K562 (cell line): ENCODE results near the gene STEAP3. TPM values are rescaled to one million over a fixed set of nuclear protein-coding genes. Genes with fewer than 3 reads are reported as not detected.

ENCODE experiments used
- ATAC-seq: fragments of 200-7000 bp; cut with Tn5 transposase; 3 replicates; pipeline ENCODE4 v1.9.1; 2020; ENCODE audit warnings: moderate library complexity
- BruUV-seq: library from RNA; stranded (reverse); fragments of 400-500 nt; replicated peaks from 2 replicates; lab custom pipeline; 2021; lab: Mats Ljungman, UMichigan
- CTCF ChIA-PET: fragments of 300-600 bp; formaldehyde crosslinking; extraction: SDS; loops from one replicate; lab custom pipeline; 2021; ENCODE audit warnings: low intra/inter-chr PET ratio; lab: Yijun Ruan, JAX
- POLR2A ChIA-PET: fragments of 300-600, 350-650 bp; sonication (Branson Sonifier 250); formaldehyde crosslinking; extraction: SDS; loops from one replicate; lab custom pipeline; 2021; ENCODE audit warnings: antibody characterized with exemption, inconsistent platforms; lab: Yijun Ruan, JAX
- DNase-seq, 4 experiments: peaks; one replicate each; pipeline versions ENCODE4 v3.0.0 to v3.0.0-alpha.2; 2011 to 2018; ENCODE audit warnings: low spot score in 3 of 4, mixed read lengths in 3 of 4; ENCODE audit errors: extremely low read depth in 1 of 4
- FAIRE-seq: peaks from 2 replicates; lab custom pipeline; 2011; peaks lifted over from hg19 to GRCh38; lab: Jason Lieb, UNC
- H2AFZ ChIP-seq: 2 replicates; pipeline ENCODE4 v1.6.0; 2011; ENCODE audit warnings: low read depth, low read length, control low read depth, inconsistent platforms
- H3K27ac ChIP-seq: fragments of 200-600 bp; 3 replicates; pipeline ENCODE4 v1.8.0; 2011; ENCODE audit warnings: low read depth, mild to moderate bottlenecking, control low read depth, inconsistent platforms, low read length, moderate library complexity, mixed read lengths; ENCODE audit errors: extremely low read depth
- H3K27me3 ChIP-seq, 2 experiments: fragments of 300-600 bp in 1 of 2; 2 replicates in 1 of 2; 3 replicates in 1 of 2; pipeline versions ENCODE4 v1.6.0 to v1.8.0; 2011; ENCODE audit warnings: inconsistent platforms in 2 of 2, low read length in 2 of 2, mild to moderate bottlenecking in 1 of 2, mixed read lengths in 1 of 2, moderate library complexity in 1 of 2; ENCODE audit not compliant: control insufficient read depth in 2 of 2, insufficient read depth in 2 of 2
- H3K36me3 ChIP-seq: fragments of 300-600 bp; 3 replicates; pipeline ENCODE4 v1.8.0; 2011; ENCODE audit warnings: mild to moderate bottlenecking, low read length, inconsistent platforms; ENCODE audit not compliant: control insufficient read depth, insufficient read depth
- H3K4me1 ChIP-seq, 2 experiments: fragments of 200-600 bp in 1 of 2; replicated peaks in 1 of 2; 2 replicates in 1 of 2; 3 replicates in 1 of 2; pipeline versions ENCODE4 v1.5.1 to v1.8.0; 2011; ENCODE audit warnings: inconsistent platforms in 2 of 2, low read length in 2 of 2, mild to moderate bottlenecking in 1 of 2, mixed read lengths in 1 of 2, moderate library complexity in 1 of 2; ENCODE audit not compliant: control insufficient read depth in 2 of 2, insufficient read depth in 2 of 2
- H3K4me2 ChIP-seq: 2 replicates; pipeline ENCODE4 v1.6.1; 2011; ENCODE audit warnings: low read length, control low read depth, inconsistent platforms, mixed read lengths; ENCODE audit not compliant: insufficient read depth
- H3K4me3 ChIP-seq: fragments of 200-600 bp; sonication (generic), shearing (Covaris generic); 2 replicates; pipeline ENCODE4 v1.5.1; 2016; ENCODE audit warnings: control low read depth, inconsistent platforms
- H3K79me2 ChIP-seq: fragments of 200-600 bp; 3 replicates; pipeline ENCODE4 v1.8.0; 2011; ENCODE audit warnings: low read length, inconsistent platforms; ENCODE audit not compliant: control insufficient read depth, insufficient read depth
- H3K9ac ChIP-seq, 2 experiments: 2 replicates each; pipeline versions ENCODE4 v1.6.0 to v1.6.1; 2011; ENCODE audit warnings: low read depth in 2 of 2, low read length in 2 of 2, control low read depth in 1 of 2, inconsistent platforms in 1 of 2, mild to moderate bottlenecking in 1 of 2, mixed read lengths in 1 of 2; ENCODE audit not compliant: insufficient read depth in 1 of 2
- H3K9me1 ChIP-seq: one replicate; pipeline ENCODE4 v1.6.0; 2011; ENCODE audit warnings: inconsistent platforms, mild to moderate bottlenecking, low read length, moderate library complexity; ENCODE audit not compliant: control insufficient read depth, insufficient read depth
- H3K9me3 ChIP-seq: replicated peaks from 2 replicates; pipeline ENCODE4 v1.5.1; 2011; ENCODE audit warnings: low read depth, low read length, inconsistent platforms; ENCODE audit not compliant: control insufficient read depth, insufficient read depth
- H4K20me1 ChIP-seq: replicated peaks from 2 replicates; pipeline ENCODE4 v1.6.1; 2011; ENCODE audit warnings: low read length, inconsistent platforms, mixed read lengths; ENCODE audit not compliant: control insufficient read depth, insufficient read depth
- ADNP ChIP-seq: fragments of 200-800 bp; sonication (Bioruptor generic); IDR thresholded peaks from 2 replicates; pipeline ENCODE4 v1.6.1; 2016; ENCODE audit warnings: missing genetic modification characterization, missing compliant biosample characterization
- LARP7 ChIP-seq: fragments of 450-650 bp; IDR thresholded peaks from 2 replicates; pipeline ENCODE4 v1.6.1; 2016
- LEF1 ChIP-seq: fragments of 450-650 bp; IDR thresholded peaks from 2 replicates; pipeline ENCODE4 v1.6.1; 2016; ENCODE audit warnings: mild to moderate bottlenecking
- MEF2D ChIP-seq: conservative IDR thresholded peaks from 2 replicates; pipeline ENCODE4 v1.6.1; 2016; ENCODE audit warnings: low read depth, missing genetic modification characterization, missing compliant biosample characterization
- RFX7 ChIP-seq: fragments of 250-450 bp; sonication (Bioruptor Pico); IDR thresholded peaks from 2 replicates; pipeline ENCODE4 v1.5.1; 2021; ENCODE audit warnings: mild to moderate bottlenecking
- SIN3A ChIP-seq, 2 experiments: fragments of 150-350 bp in 1 of 2; IDR thresholded peaks; 2 replicates each; pipeline ENCODE4 v1.6.1; 2011 to 2016; ENCODE audit warnings: borderline replicate concordance in 2 of 2, low read depth in 2 of 2, low read length in 2 of 2, mild to moderate bottlenecking in 2 of 2, moderate library complexity in 2 of 2; ENCODE audit not compliant: control insufficient read depth in 1 of 2
- TARDBP ChIP-seq: fragments of 450-650 bp; IDR thresholded peaks from 2 replicates; pipeline ENCODE4 v1.6.1; 2016
- TSC22D4 ChIP-seq: fragments of 450-650 bp; IDR thresholded peaks from 2 replicates; pipeline ENCODE4 v1.6.1; 2016; ENCODE audit warnings: missing genetic modification characterization, missing biosample characterization, control low read depth
- U2AF2 ChIP-seq: fragments of 200-400 bp; formaldehyde crosslinking; optimal IDR thresholded peaks from 2 replicates; pipeline ENCODE3; 2017; ENCODE audit warnings: low read depth, mild to moderate bottlenecking, low read length
- ZNF436 ChIP-seq: fragments of 250-450, 450-650 bp; sonication (Bioruptor Pico); formaldehyde crosslinking; IDR thresholded peaks from 2 replicates; pipeline ENCODE4 v1.7.0; 2020; ENCODE audit warnings: mild to moderate bottlenecking
- ZNF655 ChIP-seq: fragments of 250-450 bp; sonication (Bioruptor Pico); IDR thresholded peaks from 2 replicates; pipeline ENCODE4 v1.5.0; 2021
- WGBS: fragments of 100-300 bp; shearing (Covaris generic); methylation state at CpG from one replicate; pipeline ENCODE4 v1.1.6; 2016; ENCODE audit warnings: low coverage, mixed read lengths; ENCODE audit not compliant: insufficient coverage; ENCODE audit errors: missing lambda C conversion rate; 5-methylcytosine and 5-hydroxymethylcytosine counted together
- in situ Hi-C: fragments of 300-500 bp; cut with MboI; formaldehyde crosslinking; loops from 4 replicates; pipeline ENCODE4 v1.15.0; 2018; ENCODE audit warnings: inconsistent platforms, mixed read lengths
- intact Hi-C: fragments of 100-400 bp; cut with micrococcal nuclease; formaldehyde crosslinking; loops from 2 replicates; pipeline ENCODE4 v1.14.2; 2022
- polyA plus RNA-seq, 8 experiments: library from polyadenylated mRNA; depleted of rRNA in 4 of 8; stranded (reverse) in 5 of 8; unstranded in 3 of 8; fragments of >200 nt; fragmentation: Nextera tagmentation in 2 of 8; fragmentation: Illumina TruSeq in 1 of 8; extraction: Ambion mirVana in 2 of 8; extraction: Trizol in 1 of 8; gene quantifications; 2 replicates each; pipeline versions ENCODE4 v1.2.1 to v1.2.3, GENCODE V29; 2011 to 2014; ENCODE audit warnings: inconsistent platforms in 1 of 8, missing spikeins in 1 of 8
- total RNA-seq, 7 experiments: library from RNA; depleted of rRNA in 6 of 7; stranded (reverse); fragments of >200 nt in 6 of 7; fragmentation: Illumina TruSeq in 2 of 7; extraction: Trizol in 2 of 7; gene quantifications; 2 replicates each; pipeline versions ENCODE4 v1.2.1 to v1.2.3, GENCODE V29; 2011 to 2021; ENCODE audit warnings: low replicate concordance in 1 of 7
- TF ChIP-seq, protein P1 (sequence below), 2 experiments: fragments of 150-350 bp in 1 of 2; IDR thresholded peaks; 2 replicates each; pipeline ENCODE4 v1.6.1; 2012 to 2016; ENCODE audit warnings: low read depth in 2 of 2, low read length in 2 of 2, mild to moderate bottlenecking in 1 of 2, moderate library complexity in 1 of 2

STEAP3 gene
- total and polyA plus RNA-seq, 9 of the 15 experiments (the other 6 are each of a cell fraction or from before 2014, with no cell fraction given) = 1.8 to 31.6 (median 9.0) TPM

DNA sequence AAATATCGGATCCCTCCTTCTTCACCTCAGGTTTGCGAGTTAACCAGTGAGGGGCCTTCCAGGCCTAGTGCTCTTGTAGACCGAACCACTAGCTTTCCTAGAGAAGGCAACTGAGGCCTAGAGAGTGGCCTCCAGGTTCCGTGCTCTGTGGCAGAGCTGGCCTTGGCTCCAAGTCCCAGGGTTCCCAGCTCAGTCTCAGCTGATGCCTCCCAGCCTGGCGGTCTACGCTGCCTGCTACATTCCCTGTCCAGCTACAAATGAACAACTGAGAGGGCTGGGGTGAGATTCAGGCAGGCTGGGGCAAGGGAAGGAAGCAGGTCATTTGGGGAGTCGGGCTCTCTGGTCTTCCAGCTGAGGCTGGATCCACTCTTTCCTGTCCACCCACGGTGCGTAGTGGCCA is 2.3 kb downstream of the STEAP3 start:
- H3K4me2 ChIP-seq = no peak overlapping the region
- FAIRE-seq (no peak), ATAC-seq (no peak), DNase-seq (no peak)
- peaks cover 19% of the 10 kb centered on the region for H4K20me1 ChIP-seq
- H3K4me3 ChIP-seq = no peak overlapping the region
- in situ Hi-C loops = no loop called here
- peaks cover 20 to 31% of the 10 kb centered on the region in 2 experiments for H3K4me1 ChIP-seq
- WGBS = 94% methylated on average over 6 of the region's 9 CpGs
- H2AFZ ChIP-seq = no peak overlapping the region
- POLR2A ChIA-PET = interaction anchor here (0.6 to 1.6 kb wide), 3 partner anchors 63 to 912 kb away, joined by 3 to 4 read pairs (median 4); no protein-coding TSS in a partner anchor
- peaks cover 14% of the 10 kb centered on the region; the same call in 2 of the 3 replicates for H3K36me3 ChIP-seq
- H3K9me3 ChIP-seq = no peaks in the 10 kb centered on the region
- peaks cover 26% of the 10 kb centered on the region for H3K79me2 ChIP-seq
- no TSS peak for BruUV-seq
- CTCF ChIA-PET = no interaction called here
- peak overlapping the region in 1 of 2 experiments; percentile 59; a peak in 2 of 4 replicates for H3K9ac ChIP-seq
- no peaks in the 10 kb centered on the region; a peak in 1 of 5 replicates for H3K27me3 ChIP-seq
- no peak overlapping the region for H3K27ac ChIP-seq
- intact Hi-C loops = no loop called here
- peaks cover 3% of the 10 kb centered on the region for H3K9me1 ChIP-seq
- TF ChIP-seq ZNF655 (CRISPR knock-in tag) (no peak), SIN3A (IDR thresholded peaks at IDR 0.05; ENCODE audit: borderline replicate concordance in 2 of 2, control insufficient read depth in 1 of 2, low read depth in 2 of 2, low read length in 2 of 2) (no peak)

GRCh38 chr2:119227346-119227745 is 3.7 kb downstream of the STEAP3 start:
- CTCF ChIA-PET = no interaction called here
- Histone ChIP-seq H3K4me2 (no peak overlapping the region), H3K27ac (no peak overlapping the region), H2AFZ (no peak overlapping the region), H3K4me1 (peaks cover 16 to 27% of the 10 kb centered on the region in 2 experiments), H3K9ac (no peak overlapping the region), H3K4me3 (no peak overlapping the region), H3K79me2 (peaks cover 26% of the 10 kb centered on the region), H3K36me3 (peaks cover 16% of the 10 kb centered on the region; the same call in 2 of the 3 replicates), H4K20me1 (peaks cover 19% of the 10 kb centered on the region), H3K27me3 (no peaks in the 10 kb centered on the region), H3K9me3 (no peaks in the 10 kb centered on the region), H3K9me1 (peaks cover 3% of the 10 kb centered on the region)
- WGBS = 89% methylated on average over 11 of the region's 12 CpGs
- intact Hi-C loops (no loop called here), in situ Hi-C loops (no loop called here)
- DNase-seq (no peak), FAIRE-seq (no peak), ATAC-seq (no peak)
- POLR2A ChIA-PET = interaction anchor here (0.7 kb wide), 1 partner anchor 796 kb away, joined by 3 read pairs; no protein-coding TSS in a partner anchor
- no TSS peak for BruUV-seq
- TF ChIP-seq ADNP (tag) = no peak
- no peak for TF ChIP-seq TSC22D4 (tag)
- no peak for TF ChIP-seq ZNF436 (CRISPR knock-in tag)
- no peak for TF ChIP-seq TARDBP
- TF ChIP-seq LARP7 = no peak
- no peak for TF ChIP-seq RFX7 (CRISPR knock-in tag)
- TF ChIP-seq, protein P1, sequence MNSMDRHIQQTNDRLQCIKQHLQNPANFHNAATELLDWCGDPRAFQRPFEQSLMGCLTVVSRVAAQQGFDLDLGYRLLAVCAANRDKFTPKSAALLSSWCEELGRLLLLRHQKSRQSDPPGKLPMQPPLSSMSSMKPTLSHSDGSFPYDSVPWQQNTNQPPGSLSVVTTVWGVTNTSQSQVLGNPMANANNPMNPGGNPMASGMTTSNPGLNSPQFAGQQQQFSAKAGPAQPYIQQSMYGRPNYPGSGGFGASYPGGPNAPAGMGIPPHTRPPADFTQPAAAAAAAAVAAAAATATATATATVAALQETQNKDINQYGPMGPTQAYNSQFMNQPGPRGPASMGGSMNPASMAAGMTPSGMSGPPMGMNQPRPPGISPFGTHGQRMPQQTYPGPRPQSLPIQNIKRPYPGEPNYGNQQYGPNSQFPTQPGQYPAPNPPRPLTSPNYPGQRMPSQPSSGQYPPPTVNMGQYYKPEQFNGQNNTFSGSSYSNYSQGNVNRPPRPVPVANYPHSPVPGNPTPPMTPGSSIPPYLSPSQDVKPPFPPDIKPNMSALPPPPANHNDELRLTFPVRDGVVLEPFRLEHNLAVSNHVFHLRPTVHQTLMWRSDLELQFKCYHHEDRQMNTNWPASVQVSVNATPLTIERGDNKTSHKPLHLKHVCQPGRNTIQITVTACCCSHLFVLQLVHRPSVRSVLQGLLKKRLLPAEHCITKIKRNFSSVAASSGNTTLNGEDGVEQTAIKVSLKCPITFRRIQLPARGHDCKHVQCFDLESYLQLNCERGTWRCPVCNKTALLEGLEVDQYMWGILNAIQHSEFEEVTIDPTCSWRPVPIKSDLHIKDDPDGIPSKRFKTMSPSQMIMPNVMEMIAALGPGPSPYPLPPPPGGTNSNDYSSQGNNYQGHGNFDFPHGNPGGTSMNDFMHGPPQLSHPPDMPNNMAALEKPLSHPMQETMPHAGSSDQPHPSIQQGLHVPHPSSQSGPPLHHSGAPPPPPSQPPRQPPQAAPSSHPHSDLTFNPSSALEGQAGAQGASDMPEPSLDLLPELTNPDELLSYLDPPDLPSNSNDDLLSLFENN (IDR thresholded peaks at IDR 0.05; ENCODE audit: low read depth in 2 of 2, low read length in 2 of 2) = no peak
- TF ChIP-seq U2AF2 = no peak
- no peak for TF ChIP-seq MEF2D (tag)
- no peak for TF ChIP-seq LEF1
